Fibroblast of mammary gland (primary cell): ENCODE data around the gene PSMF1.

Experiments used
- DNase-seq: peaks from one replicate; pipeline ENCODE4 v3.0.0-alpha.2; 2010; ENCODE audit warnings: low read depth
- H3K4me3 ChIP-seq: 2 replicates; pipeline ENCODE4 v1.5.1; 2011; ENCODE audit warnings: low read depth, mild to moderate bottlenecking, low read length, moderate library complexity; ENCODE audit not compliant: control insufficient read depth
- TF ChIP-seq, protein P1 (sequence below): conservative IDR thresholded peaks from 2 replicates; pipeline ENCODE4 v1.5.1; 2011; ENCODE audit warnings: low read depth, low read length, inconsistent platforms; ENCODE audit not compliant: control insufficient read depth, insufficient read depth

The PSMF1 gene

GRCh38 chr20:1185316-1185741 is 66.9 kb downstream of the PSMF1 start:
- DNase-seq, result no peak
- TF ChIP-seq, protein P1, sequence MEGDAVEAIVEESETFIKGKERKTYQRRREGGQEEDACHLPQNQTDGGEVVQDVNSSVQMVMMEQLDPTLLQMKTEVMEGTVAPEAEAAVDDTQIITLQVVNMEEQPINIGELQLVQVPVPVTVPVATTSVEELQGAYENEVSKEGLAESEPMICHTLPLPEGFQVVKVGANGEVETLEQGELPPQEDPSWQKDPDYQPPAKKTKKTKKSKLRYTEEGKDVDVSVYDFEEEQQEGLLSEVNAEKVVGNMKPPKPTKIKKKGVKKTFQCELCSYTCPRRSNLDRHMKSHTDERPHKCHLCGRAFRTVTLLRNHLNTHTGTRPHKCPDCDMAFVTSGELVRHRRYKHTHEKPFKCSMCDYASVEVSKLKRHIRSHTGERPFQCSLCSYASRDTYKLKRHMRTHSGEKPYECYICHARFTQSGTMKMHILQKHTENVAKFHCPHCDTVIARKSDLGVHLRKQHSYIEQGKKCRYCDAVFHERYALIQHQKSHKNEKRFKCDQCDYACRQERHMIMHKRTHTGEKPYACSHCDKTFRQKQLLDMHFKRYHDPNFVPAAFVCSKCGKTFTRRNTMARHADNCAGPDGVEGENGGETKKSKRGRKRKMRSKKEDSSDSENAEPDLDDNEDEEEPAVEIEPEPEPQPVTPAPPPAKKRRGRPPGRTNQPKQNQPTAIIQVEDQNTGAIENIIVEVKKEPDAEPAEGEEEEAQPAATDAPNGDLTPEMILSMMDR, result no peak
- H3K4me3 ChIP-seq, result peak overlapping the region; percentile 10

DNA sequence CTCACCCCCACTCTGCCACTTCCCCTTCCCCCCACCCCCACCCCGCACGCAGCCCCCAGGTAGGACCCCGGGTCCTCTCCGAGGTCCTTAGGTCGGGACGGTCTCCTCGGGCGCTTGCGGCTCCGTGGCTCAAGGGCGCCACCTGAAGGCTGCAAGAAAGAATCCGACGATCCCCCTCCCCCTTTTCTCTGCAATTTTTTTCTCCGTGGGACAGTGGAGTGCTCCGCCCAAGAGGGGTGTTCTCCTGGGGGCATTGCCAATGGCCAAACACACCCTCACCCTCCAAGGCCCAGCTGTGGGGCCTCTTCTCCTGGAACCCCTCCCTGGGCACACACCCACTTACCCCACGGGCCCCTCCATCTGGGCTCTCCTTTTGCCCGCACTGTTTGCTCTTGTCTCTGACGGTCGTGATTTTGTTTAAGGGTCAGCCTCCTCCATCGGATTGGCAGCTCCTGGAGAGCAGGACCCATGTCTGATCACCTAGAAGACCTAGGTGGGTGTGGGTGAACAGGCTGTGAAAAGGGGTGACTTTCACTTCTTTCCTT is 67.5 kb downstream of the PSMF1 start:
- DNase-seq, result peak; percentile 41
- no peak overlapping the region for H3K4me3 ChIP-seq
- TF ChIP-seq, protein P1, result peak; percentile 63

- DNase-seq, result no peak
- TF ChIP-seq, protein P1, result no peak
- H3K4me3 ChIP-seq, result no peak overlapping the region
These were observed 68.1 kb downstream of the PSMF1 start for GRCh38 chr20:1186367-1186991.

- no peak overlapping the region for H3K4me3 ChIP-seq
- TF ChIP-seq, protein P1, result no peak
- DNase-seq, result no peak
These were observed 69.3 kb downstream of the PSMF1 start for GRCh38 chr20:1187605-1188171.

DNA sequence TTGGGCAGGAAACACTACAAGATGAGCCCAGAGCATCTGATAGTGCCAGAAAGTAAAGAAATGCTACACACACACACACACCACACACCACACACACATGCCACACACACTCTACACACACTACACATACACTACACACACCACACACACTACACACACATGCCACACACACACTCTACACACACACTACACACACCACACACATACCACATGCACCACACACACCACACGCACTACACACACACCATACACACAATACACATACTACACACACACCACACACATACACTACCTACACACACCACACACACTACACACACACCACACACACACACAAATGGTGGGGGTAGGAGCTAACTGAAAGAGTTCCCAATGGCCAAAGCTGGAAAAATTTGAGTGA is 69.9 kb downstream of the PSMF1 start:
- no peak overlapping the region for H3K4me3 ChIP-seq
- TF ChIP-seq, protein P1, result no peak
- DNase-seq, result no peak

- DNase-seq, result no peak
- TF ChIP-seq, protein P1, result no peak
- no peak overlapping the region for H3K4me3 ChIP-seq
These were observed 71.4 kb downstream of the PSMF1 start for GRCh38 chr20:1189827-1190226.
